DND-41 (cell line): ENCODE data around the gene CAPRIN2.

ENCODE experiments used
- EZH2 ChIP-seq: IDR thresholded peaks from 3 replicates; pipeline ENCODE4 v1.6.1; 2012; ENCODE audit warnings: borderline replicate concordance, low read depth, mild to moderate bottlenecking, moderate library complexity, low read length, inconsistent platforms; ENCODE audit not compliant: severe bottlenecking
- TF ChIP-seq, protein P1 (sequence below): IDR thresholded peaks from 2 replicates; pipeline ENCODE4 v1.5.1; 2012; ENCODE audit warnings: borderline replicate concordance, low read length, moderate library complexity, mild to moderate bottlenecking; ENCODE audit not compliant: poor library complexity, severe bottlenecking; ENCODE audit errors: extremely low read depth

DNA sequence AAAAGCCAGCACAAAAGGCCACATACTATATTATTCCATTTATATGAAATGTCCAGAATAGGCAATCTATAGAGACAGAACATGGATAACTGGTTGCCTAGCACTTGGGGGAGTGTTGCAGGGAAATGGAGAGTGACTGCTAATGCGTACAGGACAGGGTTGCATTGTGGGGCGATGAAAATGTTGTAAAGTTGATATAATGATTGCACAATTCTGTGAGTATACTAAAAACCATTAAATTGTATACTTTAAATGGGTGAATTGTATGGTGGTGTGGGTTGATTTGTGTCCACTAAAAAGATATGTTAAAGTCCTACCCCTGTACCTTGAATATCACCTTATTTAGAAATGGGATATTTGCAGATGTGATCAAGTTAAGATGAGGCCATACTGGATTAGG, 7.0 kb upstream of the CAPRIN2 start:
- TF ChIP-seq, protein P1, sequence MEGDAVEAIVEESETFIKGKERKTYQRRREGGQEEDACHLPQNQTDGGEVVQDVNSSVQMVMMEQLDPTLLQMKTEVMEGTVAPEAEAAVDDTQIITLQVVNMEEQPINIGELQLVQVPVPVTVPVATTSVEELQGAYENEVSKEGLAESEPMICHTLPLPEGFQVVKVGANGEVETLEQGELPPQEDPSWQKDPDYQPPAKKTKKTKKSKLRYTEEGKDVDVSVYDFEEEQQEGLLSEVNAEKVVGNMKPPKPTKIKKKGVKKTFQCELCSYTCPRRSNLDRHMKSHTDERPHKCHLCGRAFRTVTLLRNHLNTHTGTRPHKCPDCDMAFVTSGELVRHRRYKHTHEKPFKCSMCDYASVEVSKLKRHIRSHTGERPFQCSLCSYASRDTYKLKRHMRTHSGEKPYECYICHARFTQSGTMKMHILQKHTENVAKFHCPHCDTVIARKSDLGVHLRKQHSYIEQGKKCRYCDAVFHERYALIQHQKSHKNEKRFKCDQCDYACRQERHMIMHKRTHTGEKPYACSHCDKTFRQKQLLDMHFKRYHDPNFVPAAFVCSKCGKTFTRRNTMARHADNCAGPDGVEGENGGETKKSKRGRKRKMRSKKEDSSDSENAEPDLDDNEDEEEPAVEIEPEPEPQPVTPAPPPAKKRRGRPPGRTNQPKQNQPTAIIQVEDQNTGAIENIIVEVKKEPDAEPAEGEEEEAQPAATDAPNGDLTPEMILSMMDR: no peak
- no peak for TF ChIP-seq EZH2
